Measurements from ENCODE around the gene SIN3B. TPM values are rescaled to one million over a fixed set of nuclear protein-coding genes. Genes with fewer than 3 reads are reported as not detected.

Gene SIN3B
- total and polyA plus RNA-seq, 9 of the 15 experiments (the other 6 are each of a cell fraction or from before 2014, with no cell fraction given) = 0.51 to 34.2 (median 14.3) TPM

GRCh38 chr19:16872728-16873127, 43.5 kb downstream of the SIN3B start:
- POLR2A ChIA-PET = no interaction called here
- Histone ChIP-seq H3K9me3 (replicated peaks; ENCODE audit: control insufficient read depth, insufficient read depth, low read depth, low read length) (peaks cover 6% of the 10 kb centered on the region), H3K9me1 (ENCODE audit: control insufficient read depth, insufficient read depth, low read length) (no peaks in the 10 kb centered on the region), H3K4me1 (replicated peaks in 1 of 2; ENCODE audit: control insufficient read depth in 2 of 2, insufficient read depth in 2 of 2, low read length in 2 of 2) (peaks cover 0 to 23% of the 10 kb centered on the region in 2 experiments; a peak in 2 of 5 replicates), H3K27me3 (ENCODE audit: control insufficient read depth in 2 of 2, insufficient read depth in 2 of 2, low read length in 2 of 2) (no peaks in the 10 kb centered on the region), H3K27ac (ENCODE audit: extremely low read depth, low read depth, low read length) (no peak overlapping the region), H4K20me1 (replicated peaks; ENCODE audit: control insufficient read depth, insufficient read depth, low read length) (no peaks in the 10 kb centered on the region), H2AFZ (ENCODE audit: low read depth, low read length) (no peak overlapping the region), H3K4me2 (ENCODE audit: insufficient read depth, low read length) (no peak overlapping the region), H3K4me3 (no peak overlapping the region), H3K9ac (ENCODE audit: insufficient read depth in 1 of 2, low read depth in 2 of 2, low read length in 2 of 2) (no peak overlapping the region), H3K79me2 (ENCODE audit: control insufficient read depth, insufficient read depth, low read length) (peaks cover 15% of the 10 kb centered on the region; the same call in 2 of the 3 replicates), H3K36me3 (ENCODE audit: control insufficient read depth, insufficient read depth, low read length) (peaks cover 70% of the 10 kb centered on the region; the same call in 1 of the 3 replicates)
- CTCF ChIA-PET (ENCODE audit: low intra/inter-chr PET ratio) = interaction anchor here (0.6 kb wide), 1 partner anchor 152 kb away, joined by 3 read pairs; no protein-coding TSS in a partner anchor
- no peak for DNase-seq (ENCODE audit: extremely low read depth in 1 of 4, low spot score in 3 of 4)
- 97% methylated on average over 21 of the region's 21 CpGs for WGBS (ENCODE audit: insufficient coverage, low coverage, missing lambda C conversion rate)
- TF ChIP-seq ZNF584 (CRISPR knock-in tag; IDR thresholded peaks at IDR 0.05; ENCODE audit: low read depth) (no peak), KAT2B (IDR thresholded peaks at IDR 0.05; ENCODE audit: low read depth, low read length) (no peak), RBM25 (IDR thresholded peaks at IDR 0.05; ENCODE audit: low read depth, low read length, severe bottlenecking) (no peak)
- no peak for FAIRE-seq
- no TSS peak for BruUV-seq (replicated peaks)
- in situ Hi-C loops (cut with MboI) = no loop called here
- ATAC-seq = no peak
- intact Hi-C loops (cut with micrococcal nuclease) = no loop called here

- intact Hi-C loops (cut with micrococcal nuclease) (no loop called here), in situ Hi-C loops (cut with MboI) (no loop called here)
- no peaks in the 10 kb centered on the region for H3K9me1 ChIP-seq (ENCODE audit: control insufficient read depth, insufficient read depth, low read length)
- ChIA-PET CTCF (ENCODE audit: low intra/inter-chr PET ratio) (interaction anchor here (0.6 kb wide), 1 partner anchor 153 kb away, joined by 3 read pairs; no protein-coding TSS in a partner anchor), POLR2A (no interaction called here)
- no TSS peak for BruUV-seq (replicated peaks)
- WGBS (ENCODE audit: insufficient coverage, low coverage, missing lambda C conversion rate) = 96% methylated on average over 3 of the region's 3 CpGs
- ATAC-seq (no peak), FAIRE-seq (no peak), DNase-seq (ENCODE audit: extremely low read depth in 1 of 4, low spot score in 3 of 4) (no peak)
- peaks cover 15% of the 10 kb centered on the region; the same call in 2 of the 3 replicates for H3K79me2 ChIP-seq (ENCODE audit: control insufficient read depth, insufficient read depth, low read length)
- H3K4me3 ChIP-seq = no peak overlapping the region
- no peak overlapping the region for H3K9ac ChIP-seq (ENCODE audit: insufficient read depth in 1 of 2, low read depth in 2 of 2, low read length in 2 of 2)
- H3K4me2 ChIP-seq (ENCODE audit: insufficient read depth, low read length) = no peak overlapping the region
- H3K9me3 ChIP-seq (replicated peaks; ENCODE audit: control insufficient read depth, insufficient read depth, low read depth, low read length) = peaks cover 6% of the 10 kb centered on the region
- no peak overlapping the region for H3K27ac ChIP-seq (ENCODE audit: extremely low read depth, low read depth, low read length)
- H2AFZ ChIP-seq (ENCODE audit: low read depth, low read length) = no peak overlapping the region
- H3K27me3 ChIP-seq (ENCODE audit: control insufficient read depth in 2 of 2, insufficient read depth in 2 of 2, low read length in 2 of 2) = no peaks in the 10 kb centered on the region
- peaks cover 0 to 21% of the 10 kb centered on the region in 2 experiments; a peak in 2 of 5 replicates for H3K4me1 ChIP-seq (replicated peaks in 1 of 2; ENCODE audit: control insufficient read depth in 2 of 2, insufficient read depth in 2 of 2, low read length in 2 of 2)
- H3K36me3 ChIP-seq (ENCODE audit: control insufficient read depth, insufficient read depth, low read length) = peaks cover 72% of the 10 kb centered on the region; the same call in 1 of the 3 replicates
- H4K20me1 ChIP-seq (replicated peaks; ENCODE audit: control insufficient read depth, insufficient read depth, low read length) = no peaks in the 10 kb centered on the region
- TF ChIP-seq ZNF512 (tag; IDR thresholded peaks at IDR 0.05) (no peak), EGR1 (conservative IDR thresholded peaks at IDR 0.05) (no peak), ZNF699 (CRISPR knock-in tag; IDR thresholded peaks at IDR 0.05; ENCODE audit: insufficient replicate concordance) (no peak), ESRRA (IDR thresholded peaks at IDR 0.05; ENCODE audit: borderline replicate concordance, low read depth) (no peak), TSHZ1 (CRISPR knock-in tag; IDR thresholded peaks at IDR 0.05) (no peak), SMARCC2 (IDR thresholded peaks at IDR 0.05; ENCODE audit: low read depth) (no peak), FUS (optimal IDR thresholded peaks at IDR 0.05; ENCODE audit: low read depth, low read length) (no peak), ETS2 (tag; IDR thresholded peaks at IDR 0.05; ENCODE audit: borderline replicate concordance, poor library complexity, severe bottlenecking) (no peak)
Observed at GRCh38 chr19:16873594-16873993, 44.4 kb downstream of the SIN3B start.
